ENCODE results near the gene ARL13B. TPM values are rescaled to one million over a fixed set of nuclear protein-coding genes. Genes with fewer than 3 reads are reported as not detected.

The ARL13B gene
- total RNA-seq, 1 experiment from 2014 or later: 7.6 TPM

GRCh38 chr3:94046533-94046932, 66.6 kb downstream of the ARL13B start:
- Mint-ChIP-seq H3K36me3 (ENCODE audit: insufficient read depth, unreplicated experiment) (peaks cover 32% of the 10 kb centered on the region), H3K4me1 (ENCODE audit: low read depth, unreplicated experiment) (no peaks in the 10 kb centered on the region), H3K27ac (ENCODE audit: unreplicated experiment) (no peak overlapping the region), H3K9me3 (ENCODE audit: unreplicated experiment) (no peaks in the 10 kb centered on the region), H3K4me3 (ENCODE audit: unreplicated experiment) (no peak overlapping the region), H3K27me3 (ENCODE audit: insufficient read depth, unreplicated experiment) (no peaks in the 10 kb centered on the region)
- DNase-seq: no peak
- no TSS peak for BruUV-seq (replicated peaks)
- POLR2A ChIA-PET: no interaction called here
- no peaks in the 10 kb centered on the region for H3K36me3 ChIP-seq (ENCODE audit: control insufficient read depth, insufficient read depth, low read length)
- TF ChIP-seq, protein P1, sequence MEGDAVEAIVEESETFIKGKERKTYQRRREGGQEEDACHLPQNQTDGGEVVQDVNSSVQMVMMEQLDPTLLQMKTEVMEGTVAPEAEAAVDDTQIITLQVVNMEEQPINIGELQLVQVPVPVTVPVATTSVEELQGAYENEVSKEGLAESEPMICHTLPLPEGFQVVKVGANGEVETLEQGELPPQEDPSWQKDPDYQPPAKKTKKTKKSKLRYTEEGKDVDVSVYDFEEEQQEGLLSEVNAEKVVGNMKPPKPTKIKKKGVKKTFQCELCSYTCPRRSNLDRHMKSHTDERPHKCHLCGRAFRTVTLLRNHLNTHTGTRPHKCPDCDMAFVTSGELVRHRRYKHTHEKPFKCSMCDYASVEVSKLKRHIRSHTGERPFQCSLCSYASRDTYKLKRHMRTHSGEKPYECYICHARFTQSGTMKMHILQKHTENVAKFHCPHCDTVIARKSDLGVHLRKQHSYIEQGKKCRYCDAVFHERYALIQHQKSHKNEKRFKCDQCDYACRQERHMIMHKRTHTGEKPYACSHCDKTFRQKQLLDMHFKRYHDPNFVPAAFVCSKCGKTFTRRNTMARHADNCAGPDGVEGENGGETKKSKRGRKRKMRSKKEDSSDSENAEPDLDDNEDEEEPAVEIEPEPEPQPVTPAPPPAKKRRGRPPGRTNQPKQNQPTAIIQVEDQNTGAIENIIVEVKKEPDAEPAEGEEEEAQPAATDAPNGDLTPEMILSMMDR (IDR thresholded peaks at IDR 0.05; ENCODE audit: insufficient read depth in 1 of 2, low read depth in 1 of 2, low read length in 1 of 2, severe bottlenecking in 1 of 2, unreplicated experiment in 1 of 2): no peak
- no peak overlapping the region for H3K4me3 ChIP-seq (ENCODE audit: low read depth, low read length)
- H3K9me3 ChIP-seq: no peaks in the 10 kb centered on the region; the same call in 1 of the 2 replicates
- CTCF ChIA-PET: no interaction called here
- no peaks in the 10 kb centered on the region for H3K4me1 ChIP-seq
- intact Hi-C loops (cut with micrococcal nuclease; ENCODE audit: unreplicated experiment): no loop called here
- H3K27me3 ChIP-seq (replicated peaks; ENCODE audit: control insufficient read depth, insufficient read depth, low read length): no peaks in the 10 kb centered on the region

DNA sequence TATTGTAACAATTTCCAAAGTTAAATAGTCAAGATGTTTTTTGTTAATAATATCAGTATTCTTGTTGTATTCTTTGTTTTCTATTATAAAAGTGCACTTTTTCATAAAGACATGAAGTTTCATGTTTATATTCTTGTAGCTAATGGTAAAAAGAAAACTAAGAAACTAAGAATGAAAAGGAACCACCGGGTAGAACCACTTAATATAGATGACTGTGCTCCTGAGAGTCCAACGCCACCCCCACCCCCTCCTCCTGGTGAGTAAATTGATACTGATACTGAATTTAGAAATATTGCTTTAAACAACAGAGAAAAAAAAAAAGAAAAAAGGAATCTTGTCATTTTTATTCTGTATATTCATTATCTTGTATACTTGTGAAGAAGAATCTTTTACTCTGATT, 69.3 kb downstream of the ARL13B start:
- Histone ChIP-seq H3K27me3 (replicated peaks; ENCODE audit: control insufficient read depth, insufficient read depth, low read length) (no peaks in the 10 kb centered on the region), H3K4me3 (ENCODE audit: low read depth, low read length) (no peak overlapping the region), H3K36me3 (ENCODE audit: control insufficient read depth, insufficient read depth, low read length) (no peaks in the 10 kb centered on the region), H3K4me1 (no peaks in the 10 kb centered on the region), H3K9me3 (no peaks in the 10 kb centered on the region)
- Mint-ChIP-seq H3K4me1 (ENCODE audit: low read depth, unreplicated experiment) (no peaks in the 10 kb centered on the region), H3K27ac (ENCODE audit: unreplicated experiment) (no peak overlapping the region), H3K9me3 (ENCODE audit: unreplicated experiment) (no peaks in the 10 kb centered on the region), H3K36me3 (ENCODE audit: insufficient read depth, unreplicated experiment) (peaks cover 15% of the 10 kb centered on the region), H3K4me3 (ENCODE audit: unreplicated experiment) (no peak overlapping the region), H3K27me3 (ENCODE audit: insufficient read depth, unreplicated experiment) (no peaks in the 10 kb centered on the region)
- POLR2A ChIA-PET: no interaction called here
- intact Hi-C loops (cut with micrococcal nuclease; ENCODE audit: unreplicated experiment): no loop called here
- no TSS peak for BruUV-seq (replicated peaks)
- no peak for DNase-seq
- CTCF ChIA-PET: no interaction called here
- TF ChIP-seq, protein P1 (IDR thresholded peaks at IDR 0.05; ENCODE audit: insufficient read depth in 1 of 2, low read depth in 1 of 2, low read length in 1 of 2, severe bottlenecking in 1 of 2, unreplicated experiment in 1 of 2): no peak

DNA sequence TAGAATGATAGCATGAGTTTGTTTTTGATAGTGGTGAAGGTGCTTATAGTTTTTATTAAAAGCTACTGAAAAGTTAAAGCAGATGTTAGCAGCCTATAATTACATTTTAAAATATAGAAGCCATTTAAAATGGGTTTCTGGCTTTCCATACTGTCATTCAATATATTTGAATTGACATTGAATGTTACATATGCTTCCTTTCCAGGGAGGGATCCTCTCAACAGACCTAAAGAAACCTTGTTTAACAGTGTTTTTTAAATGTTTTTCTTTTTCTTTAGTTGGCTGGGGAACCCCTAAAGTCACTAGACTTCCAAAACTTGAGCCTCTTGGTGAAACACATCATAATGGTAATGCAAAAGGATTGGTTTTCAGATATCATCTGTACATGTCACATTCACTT, 70.6 kb downstream of the ARL13B start:
- Histone ChIP-seq H3K9me3 (no peaks in the 10 kb centered on the region), H3K4me1 (no peaks in the 10 kb centered on the region), H3K36me3 (ENCODE audit: control insufficient read depth, insufficient read depth, low read length) (no peaks in the 10 kb centered on the region), H3K4me3 (ENCODE audit: low read depth, low read length) (no peak overlapping the region), H3K27me3 (replicated peaks; ENCODE audit: control insufficient read depth, insufficient read depth, low read length) (no peaks in the 10 kb centered on the region)
- CTCF ChIA-PET: no interaction called here
- DNase-seq: no peak
- TF ChIP-seq, protein P1 (IDR thresholded peaks at IDR 0.05; ENCODE audit: insufficient read depth in 1 of 2, low read depth in 1 of 2, low read length in 1 of 2, severe bottlenecking in 1 of 2, unreplicated experiment in 1 of 2): no peak
- Mint-ChIP-seq H3K4me1 (ENCODE audit: low read depth, unreplicated experiment) (no peaks in the 10 kb centered on the region), H3K9me3 (ENCODE audit: unreplicated experiment) (no peaks in the 10 kb centered on the region), H3K36me3 (ENCODE audit: insufficient read depth, unreplicated experiment) (peaks cover 2% of the 10 kb centered on the region), H3K27ac (ENCODE audit: unreplicated experiment) (no peak overlapping the region), H3K4me3 (ENCODE audit: unreplicated experiment) (no peak overlapping the region), H3K27me3 (ENCODE audit: insufficient read depth, unreplicated experiment) (no peaks in the 10 kb centered on the region)
- POLR2A ChIA-PET: no interaction called here
- BruUV-seq (replicated peaks): no TSS peak
- intact Hi-C loops (cut with micrococcal nuclease; ENCODE audit: unreplicated experiment): no loop called here
